NK-92 treated with Interleukin-12 subunit alpha and Interleukin-12 subunit beta, amount 100 ng/mL, for 24 hours (cell line): Measurements from ENCODE around the gene PPDPF.

ENCODE experiments used
- DNase-seq: peaks from one replicate; lab custom pipeline; 2025; lab: John Stamatoyannopoulos, UW

PPDPF gene

DNA sequence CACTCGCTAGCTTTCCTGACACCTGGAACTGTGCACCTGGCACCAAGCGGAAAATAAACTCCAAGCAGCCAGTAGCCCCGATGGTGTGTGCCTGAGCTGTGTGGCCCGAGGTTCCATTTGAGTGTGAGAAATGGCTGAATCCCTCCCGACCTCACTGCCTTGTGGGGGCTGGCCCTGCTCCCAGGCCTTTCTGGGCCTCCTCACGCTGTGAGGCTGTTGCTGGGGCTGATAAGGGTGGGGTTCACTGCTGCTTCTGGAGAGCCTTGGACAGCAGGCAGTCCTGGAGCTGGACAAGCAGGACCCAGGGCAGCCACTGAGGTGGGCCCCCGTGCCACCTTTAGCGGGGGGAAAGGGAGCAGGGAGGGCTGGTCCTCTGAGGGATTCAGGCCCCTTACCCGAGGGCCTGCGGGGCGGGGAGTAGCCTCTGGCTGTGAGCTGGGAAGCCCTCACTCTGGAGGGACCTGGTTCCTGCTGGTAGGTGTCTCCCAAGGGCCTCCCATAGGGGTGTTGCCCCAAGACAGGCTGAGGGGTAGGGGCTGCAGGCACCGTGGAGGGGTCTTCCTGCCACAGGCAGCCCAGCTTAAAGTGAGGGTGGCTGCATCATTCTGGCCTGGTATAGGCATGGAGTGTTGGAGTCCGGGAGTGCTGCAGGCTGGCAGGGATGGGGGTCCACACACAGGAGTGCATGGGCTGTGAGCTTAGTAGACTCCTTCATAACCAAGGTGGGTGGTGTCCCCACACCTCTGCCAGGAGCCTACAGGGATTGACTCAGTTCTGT lies 1.7 kb downstream of the PPDPF start:
- no peak for DNase-seq

DNA sequence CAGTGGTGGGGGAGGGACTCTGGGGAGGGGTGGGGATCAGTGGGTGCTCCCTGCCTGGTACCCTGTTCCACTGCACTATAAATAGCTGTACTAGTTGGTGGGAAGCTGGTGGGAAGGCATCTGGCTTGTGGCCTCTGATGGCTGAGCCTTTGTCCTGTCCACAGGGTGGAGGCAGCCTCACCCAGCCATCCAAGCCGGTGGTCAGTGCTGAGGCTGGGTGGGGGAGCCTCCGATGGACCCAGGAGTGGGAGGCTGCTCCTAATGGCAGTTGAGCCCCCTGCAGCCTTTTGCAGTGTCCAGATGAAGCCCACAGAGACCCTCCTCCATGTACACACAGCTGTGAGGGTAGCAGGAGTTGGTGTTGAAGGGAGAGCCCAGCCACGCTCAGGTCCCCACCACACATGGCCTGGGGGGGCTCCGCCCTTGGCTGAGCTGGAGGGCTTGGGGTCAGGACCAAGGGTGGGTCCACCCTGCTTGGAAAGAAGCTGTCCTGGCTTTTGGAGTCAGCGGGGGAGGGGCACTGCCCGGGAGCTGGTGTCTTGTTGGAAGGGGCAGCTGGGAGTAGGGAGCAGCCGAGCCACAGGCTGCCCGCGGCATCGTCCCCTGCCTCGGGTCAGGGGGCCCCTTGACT lies 2.5 kb downstream of the PPDPF start:
- DNase-seq, result no peak

DNA sequence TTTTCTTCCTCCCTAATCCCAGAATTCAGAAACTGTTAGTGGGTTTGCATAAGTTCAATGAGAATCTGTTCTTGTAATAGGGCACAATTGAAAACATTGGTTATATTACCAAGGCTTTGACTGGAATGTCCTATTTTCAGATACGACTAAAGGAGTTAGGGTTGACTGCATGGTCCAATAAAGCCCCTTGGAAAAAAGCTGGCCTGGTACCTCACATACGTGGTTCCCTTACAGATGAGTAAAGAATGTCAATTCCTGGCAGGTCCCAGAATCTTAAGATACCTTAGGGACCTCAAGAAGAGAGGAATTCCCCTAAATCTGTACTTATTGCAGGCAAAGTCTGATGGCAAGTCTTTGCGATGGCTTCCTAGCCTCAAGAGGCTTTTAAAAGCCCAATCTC lies 4.6 kb downstream of the PPDPF start:
- DNase-seq, result no peak

DNA sequence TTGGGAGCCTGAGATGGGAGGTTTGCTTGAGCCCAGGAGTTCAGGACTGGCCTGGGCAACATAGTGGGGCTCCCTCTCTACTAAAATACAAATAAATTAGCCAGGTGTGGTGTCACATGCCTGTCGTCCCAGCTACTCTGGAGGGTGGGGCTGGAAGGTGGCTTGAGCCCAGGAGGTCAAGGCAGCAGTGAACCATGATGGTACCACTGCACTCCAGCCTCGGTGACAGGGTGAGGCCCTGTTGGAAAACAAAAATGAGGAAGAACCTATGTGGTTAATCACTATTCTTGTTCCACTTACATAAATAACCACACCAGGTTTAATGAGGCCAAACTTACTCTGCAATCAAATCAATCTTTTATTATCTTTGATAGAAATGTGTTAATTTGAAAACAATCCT lies 5.4 kb downstream of the PPDPF start:
- no peak for DNase-seq

DNA sequence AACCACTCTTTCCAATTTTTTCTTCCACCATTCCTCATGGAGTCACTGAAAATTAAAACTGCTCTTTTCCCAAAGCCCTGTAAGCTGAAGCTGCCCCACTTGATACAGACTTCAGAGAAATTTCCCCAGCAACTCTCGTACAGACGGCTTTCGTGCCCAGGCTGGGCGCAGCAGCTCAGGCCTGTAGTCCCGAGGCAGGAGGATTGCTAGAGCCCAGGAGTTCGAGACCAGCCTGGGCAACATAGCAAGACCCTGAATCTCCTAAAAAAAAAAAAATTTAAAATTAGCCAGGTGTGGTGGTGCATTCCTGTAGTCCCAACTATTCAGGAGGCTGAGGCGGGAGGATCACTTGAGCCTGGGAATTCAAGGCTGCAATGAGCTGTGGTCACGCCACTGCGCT lies 6.6 kb downstream of the PPDPF start:
- no peak for DNase-seq

DNA sequence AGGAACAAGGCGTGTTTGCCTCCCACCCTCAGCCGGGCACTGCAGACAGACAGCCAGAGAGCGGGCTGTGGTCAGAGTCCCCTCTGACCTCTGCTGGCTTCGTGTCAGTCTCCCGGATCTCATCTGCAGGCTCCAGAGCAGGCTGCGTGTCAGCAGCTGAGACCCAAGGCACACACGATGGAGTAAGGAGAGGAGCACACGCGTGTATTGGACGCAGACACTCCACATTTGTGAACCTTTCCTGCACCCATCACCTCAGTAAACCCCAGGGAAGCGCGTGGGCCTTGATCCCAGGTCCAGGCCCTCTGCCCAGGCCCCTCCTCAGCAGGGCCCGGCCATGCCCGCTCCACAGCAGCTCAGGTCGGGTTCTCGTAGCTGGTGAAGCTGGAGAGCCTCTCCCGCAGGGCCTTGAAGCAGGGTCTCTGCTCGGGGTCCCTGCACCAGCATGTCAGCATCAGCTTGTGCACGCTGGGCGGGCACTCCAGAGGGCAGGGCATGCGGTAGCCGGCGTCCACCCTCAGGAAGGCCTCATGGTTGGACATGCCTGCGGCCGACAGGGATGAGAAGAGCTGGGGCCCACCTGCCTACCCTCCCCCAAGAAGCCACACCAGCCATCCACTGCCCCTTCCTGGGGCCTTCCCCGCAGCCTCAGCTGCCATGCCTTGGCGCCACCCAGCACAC lies 8.8 kb downstream of the PPDPF start:
- no peak for DNase-seq

DNA sequence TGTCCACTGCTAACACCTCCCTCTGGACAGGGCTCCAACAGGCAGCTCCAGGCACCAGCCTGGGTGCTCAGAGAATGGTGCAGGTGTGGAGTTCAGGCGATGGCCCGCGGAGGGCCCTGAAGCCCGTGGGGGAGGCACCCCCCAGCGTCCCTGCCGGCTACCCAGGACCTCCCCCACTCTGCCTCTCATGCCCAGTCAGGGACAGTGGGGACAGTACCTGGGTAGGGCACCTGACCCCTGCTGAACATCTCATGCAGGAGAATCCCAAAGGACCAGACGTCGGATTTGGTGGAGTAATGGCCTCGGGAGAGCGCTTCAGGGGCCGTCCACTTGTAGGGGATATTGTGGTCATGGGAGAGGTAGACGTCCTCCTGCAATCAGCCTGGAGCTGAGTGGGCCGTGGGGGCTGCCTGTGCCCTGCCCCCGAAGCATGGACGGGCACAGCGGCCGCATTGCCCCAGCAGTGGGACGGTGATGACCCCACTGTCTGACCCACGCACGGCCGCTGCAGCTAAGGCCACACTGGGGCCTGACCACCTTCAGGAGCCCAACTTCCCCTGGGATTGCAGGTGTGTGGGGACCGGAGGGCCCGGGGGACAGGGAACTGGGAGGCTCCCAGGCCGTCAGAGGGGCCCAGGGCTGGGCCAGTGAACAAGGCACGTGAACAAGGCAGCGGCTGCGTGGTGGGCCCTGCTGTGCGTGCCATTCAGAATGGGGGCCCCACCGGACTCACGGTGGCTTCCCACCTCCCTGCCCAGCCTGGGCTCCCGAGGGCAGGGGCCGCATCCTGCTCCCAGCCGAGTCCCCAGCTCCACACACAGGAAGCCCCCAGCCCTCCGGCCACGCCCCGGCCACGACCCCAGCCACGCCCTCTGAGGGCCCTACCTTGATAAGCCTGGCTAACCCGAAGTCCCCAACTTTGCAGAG lies 9.6 kb downstream of the PPDPF start:
- DNase-seq, result no peak

DNA sequence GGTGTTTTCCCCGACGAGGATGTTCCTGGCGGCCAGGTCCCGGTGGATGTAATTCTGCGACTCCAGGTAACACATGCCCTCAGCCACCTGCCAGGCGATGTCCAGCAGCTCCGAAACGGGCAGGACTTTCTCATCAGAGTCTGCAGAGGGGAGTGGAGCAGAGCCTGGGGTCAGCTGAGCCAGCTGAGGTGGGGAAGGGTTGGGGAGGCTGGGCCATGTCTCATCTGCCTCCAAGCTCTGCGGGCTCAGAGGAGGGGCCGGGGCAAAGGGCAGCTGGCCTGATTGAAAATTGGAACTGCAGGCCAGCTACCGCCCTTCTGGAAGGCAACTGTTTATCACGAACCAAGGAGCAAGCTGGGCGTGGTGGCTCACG lies 10.2 kb downstream of the PPDPF start:
- no peak for DNase-seq

DNA sequence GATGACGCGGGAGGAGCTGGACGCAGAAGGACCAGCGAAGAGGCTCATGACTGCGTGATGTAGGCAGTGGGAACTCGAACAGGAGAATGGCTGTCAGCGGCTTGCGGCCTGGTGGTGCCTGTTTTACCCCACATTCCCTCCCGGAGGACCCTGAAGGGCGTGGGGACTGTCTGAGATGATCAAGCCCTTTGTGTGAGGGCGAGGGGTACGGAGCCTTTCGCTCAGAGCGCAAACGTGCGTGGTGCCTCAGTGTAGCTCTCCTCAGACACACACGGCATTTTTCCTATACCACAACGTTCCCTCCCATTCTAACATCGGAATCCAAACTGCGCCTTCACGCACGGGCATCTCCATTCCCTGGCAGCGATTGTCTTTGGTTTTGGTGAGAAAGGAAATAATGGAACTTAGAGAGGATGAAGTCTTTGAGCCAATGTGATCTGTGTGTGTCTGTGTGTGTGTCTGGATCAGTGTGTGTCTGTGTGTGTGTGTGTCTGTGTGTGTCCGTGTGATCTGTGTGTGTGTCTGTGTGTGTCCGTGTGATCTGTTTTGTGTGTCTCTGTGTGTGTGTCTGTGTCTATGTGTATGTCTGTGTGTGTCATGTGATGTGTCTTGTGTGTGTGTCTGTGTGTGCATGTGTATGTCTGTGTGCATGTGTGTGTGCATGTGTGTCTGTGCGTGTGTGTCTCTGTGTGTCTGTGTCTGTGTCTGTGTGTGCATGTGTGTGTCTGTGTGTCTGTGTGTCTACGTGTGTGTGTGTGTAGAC lies 11.3 kb downstream of the PPDPF start:
- DNase-seq, result no peak

DNA sequence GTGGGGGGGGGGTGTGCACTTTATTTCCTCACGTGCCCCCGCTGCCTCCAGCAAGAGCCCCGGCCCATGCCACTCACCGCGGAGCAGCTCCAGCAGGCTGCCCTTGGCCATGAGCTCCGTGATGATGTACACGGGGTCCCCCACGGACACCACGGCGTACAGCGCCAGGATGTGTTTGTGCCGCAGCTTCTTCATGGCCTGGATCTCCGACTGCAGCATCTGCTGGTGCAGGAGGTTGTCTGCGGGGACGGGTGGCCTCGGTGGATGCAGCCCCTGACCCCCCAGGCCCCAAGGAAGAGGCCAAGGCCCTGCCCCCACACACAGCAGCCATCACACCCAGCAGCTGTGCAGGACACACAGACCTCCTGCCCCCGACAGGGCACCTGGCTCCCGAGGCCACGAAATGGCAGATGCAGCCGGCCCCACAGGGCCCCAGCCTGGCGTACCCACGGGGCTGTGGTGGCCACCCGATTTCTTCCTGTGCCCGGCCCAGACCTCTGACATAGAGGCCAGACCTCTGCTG lies 11.9 kb downstream of the PPDPF start:
- DNase-seq, result no peak

DNA sequence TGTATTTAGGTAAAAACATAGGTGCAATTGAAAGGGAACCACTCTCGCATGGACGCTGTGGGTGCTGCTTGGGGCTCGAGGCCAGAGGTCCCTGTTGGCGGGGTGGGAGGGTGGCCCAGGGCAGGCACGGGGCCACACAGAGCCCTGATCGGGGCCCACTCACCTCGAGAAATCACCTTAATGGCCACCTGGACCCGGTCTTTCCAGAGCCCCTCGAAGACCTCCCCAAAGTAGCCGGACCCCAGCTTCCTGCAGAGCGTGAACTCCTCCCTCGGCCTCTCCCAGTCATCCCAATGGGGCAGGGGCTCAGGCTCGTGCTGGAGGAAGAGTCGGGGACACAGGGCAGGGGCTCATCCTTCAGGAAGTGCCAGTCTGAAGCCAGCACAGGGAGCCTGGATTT lies 12.8 kb downstream of the PPDPF start:
- DNase-seq, result no peak

DNA sequence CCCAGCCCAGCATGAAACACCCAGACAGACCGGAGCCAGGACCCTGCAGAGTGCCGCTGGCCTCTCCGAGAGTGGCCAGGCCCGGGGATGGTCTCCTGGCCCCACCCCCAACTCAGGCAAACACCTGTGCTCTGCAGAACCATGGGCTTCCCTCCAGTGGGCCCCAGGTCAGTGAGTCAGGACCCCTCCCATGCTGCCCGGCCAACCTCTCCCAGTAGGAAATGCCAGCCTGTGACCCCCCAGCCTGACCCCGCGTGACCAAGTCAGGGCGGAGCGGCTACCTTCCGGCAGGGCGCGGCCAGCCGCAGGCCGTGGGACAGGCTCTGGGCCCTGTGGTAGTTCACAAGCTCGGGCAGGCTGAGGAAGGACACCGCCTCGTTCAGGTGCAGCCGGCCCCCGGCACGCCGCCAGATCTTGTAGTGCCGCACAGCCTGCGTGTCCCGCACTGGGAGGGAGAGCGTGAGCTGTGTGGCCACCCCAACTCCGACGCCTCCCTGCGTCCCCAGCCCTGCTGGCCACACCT lies 13.4 kb downstream of the PPDPF start:
- DNase-seq, result no peak

DNA sequence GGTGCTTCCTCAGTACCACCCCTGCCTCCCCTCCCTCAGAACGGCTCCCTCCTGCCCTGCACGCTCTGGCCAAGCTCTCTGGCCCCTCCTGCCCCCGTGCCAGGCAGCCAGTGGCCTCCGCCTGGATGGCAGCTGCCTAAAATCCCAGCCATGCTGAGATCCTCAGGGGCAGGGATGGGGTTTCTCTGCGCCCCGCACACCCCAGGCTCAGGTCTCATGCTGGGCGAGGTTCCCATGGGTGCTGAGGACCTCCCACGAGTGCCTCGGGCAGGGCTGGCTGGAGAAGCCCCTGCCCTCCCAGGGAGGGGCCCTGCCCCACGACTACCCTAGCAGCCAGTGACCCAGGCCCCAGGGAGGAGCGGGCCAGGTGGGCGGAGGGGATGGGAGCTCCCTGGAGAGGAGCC lies 13.9 kb downstream of the PPDPF start:
- DNase-seq, result no peak

DNA sequence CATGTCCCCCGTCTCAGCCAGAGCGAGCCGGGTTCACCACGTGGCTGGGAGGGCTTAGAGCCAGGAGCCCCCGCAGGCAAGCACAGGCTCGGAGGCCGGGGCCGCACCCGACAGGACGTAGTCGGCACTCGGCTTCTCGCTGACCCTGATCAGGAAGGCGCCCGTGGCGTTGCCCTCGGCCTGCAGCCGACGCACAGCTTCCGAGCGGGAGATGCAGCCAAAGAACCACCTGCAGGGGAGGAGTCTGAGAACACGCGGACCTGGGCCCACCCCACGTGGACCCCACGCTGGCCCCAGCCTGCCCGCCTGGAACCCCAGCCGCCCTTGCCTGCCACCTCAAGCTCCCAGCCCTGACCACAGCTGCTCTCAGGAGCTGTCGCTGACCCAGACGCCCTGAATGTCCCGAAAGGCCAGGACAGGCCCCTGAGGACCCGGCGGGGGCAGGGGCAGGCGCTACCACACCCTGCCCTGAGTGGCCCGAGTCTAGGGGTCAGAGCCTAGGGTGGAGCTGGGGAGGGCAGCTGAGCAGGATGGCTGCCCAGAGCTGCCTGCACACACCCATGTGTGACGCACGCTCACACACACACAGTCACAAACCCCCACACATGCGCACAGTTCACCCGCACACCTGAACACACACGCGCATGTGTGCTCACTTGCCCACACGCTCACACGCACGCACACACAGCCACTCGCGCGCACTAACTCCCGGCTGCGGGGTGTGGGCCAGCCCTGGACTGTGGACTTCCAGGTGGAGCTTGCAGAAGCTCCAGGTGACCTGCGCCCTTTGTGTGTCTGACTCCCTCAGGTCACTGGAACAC lies 14.5 kb downstream of the PPDPF start:
- DNase-seq, result no peak

DNA sequence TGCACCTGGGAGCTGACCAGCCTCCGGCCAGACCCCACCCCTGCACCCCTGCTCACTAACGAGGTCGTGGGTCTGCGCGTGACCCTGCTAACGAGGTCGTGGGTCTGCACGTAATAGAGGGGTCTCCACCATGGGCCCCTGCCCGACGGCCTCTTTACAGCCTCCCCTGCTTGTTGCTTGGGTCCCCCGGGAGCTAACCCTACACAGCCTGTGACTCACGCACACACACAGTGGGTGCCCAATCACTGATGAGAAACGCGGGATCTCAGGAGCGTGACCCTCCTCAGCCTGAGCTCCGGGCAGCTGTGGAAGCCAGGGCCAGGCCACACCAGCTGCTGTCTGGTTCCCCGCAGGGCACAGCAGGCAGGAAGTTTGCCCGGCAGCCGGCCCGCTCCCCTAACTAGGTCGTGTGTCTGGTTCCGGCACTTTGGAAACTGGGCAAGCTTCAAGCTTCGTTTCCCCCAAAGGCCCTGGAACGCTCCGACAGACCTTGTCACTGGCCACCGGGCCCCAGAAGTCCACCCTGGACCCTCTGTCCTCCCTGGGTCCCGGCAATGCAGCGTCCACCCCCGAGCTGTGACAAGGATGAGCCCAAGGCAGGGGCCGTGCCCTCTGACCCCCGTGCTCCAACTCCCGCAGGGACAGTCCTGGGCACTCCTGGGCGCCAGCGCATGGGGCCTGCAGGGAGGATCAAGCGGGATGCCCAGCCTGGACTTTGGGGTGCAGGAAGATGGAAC lies 15.8 kb downstream of the PPDPF start:
- DNase-seq, result no peak

DNA sequence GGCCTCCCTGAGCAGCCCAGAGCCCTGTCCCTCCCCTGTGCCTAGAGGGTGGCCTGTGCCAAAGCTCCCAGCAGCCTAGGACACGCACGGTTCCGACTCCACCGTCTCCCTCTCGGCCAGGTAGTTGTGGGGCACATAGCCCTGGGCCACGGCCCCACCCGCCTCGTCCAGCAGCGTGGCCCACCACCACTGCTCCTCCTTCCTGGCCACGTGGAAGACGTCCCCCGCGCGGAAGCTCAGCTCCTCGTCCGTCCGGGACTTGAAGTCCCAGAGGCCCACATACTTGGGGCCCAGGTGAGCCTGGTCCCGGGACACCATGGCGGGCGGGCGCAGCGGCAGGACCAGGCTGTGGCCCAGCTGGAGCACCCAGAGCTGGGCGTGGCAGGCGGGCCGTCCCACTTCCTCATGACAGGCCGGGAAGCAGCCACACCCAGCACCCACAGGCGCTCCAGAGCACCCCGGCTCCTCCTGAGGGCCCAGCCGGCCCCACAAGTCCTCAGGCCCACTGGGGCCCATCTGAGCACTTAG lies 16.5 kb downstream of the PPDPF start, which contains the start of gene PTK6:
Gene PTK6, minus strand, starts transcription at position 380 of the 528 bp plus-strand sequence. Its CDS starts 62 bp downstream, at position 318.
- no peak for DNase-seq

DNA sequence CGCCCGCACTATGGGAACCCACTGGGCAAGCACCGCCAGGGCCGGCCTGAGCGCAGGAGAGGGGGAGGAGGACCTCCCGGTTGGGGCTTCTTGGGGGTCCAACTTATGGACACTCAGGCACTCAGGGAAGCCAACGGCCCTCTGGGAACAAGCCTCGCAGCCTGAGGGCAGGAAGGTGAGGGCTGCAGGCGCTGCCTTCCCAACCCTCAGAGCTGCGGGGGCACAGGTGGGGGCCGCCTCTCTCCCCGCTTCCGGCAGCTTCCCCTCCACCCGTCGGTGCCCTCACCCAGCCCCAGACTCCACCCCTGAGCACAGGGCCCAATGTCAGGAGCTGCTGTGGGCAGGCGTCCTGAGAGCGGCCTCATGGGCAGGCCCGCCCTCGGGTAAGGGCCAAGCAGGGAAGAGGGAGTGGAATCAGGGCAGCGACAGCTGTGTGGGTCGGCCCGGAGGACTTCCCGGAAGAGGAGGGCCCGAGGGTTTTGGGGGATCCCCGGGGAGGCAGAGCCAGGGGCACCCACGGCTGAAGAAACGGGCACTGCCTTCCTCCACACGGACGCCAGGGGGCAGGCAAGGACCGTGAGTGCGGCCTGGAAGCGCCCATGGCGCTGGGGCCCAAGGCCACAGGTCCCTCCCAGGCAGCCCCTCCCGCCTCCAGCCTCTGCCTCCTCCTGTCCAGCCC lies 17.1 kb downstream of the PPDPF start:
- peak; percentile 95 for DNase-seq
